PC-3 (cell line): ENCODE data around the gene LTC4S.

ENCODE experiments used
- EZH2 ChIP-seq: fragments of 300-600 bp; sonication (generic); IDR thresholded peaks from one replicate; pipeline ENCODE4 v1.6.1; 2017; ENCODE audit warnings: antibody characterized with exemption, mild to moderate bottlenecking, low read length; ENCODE audit not compliant: unreplicated experiment
- TF ChIP-seq, protein P1 (sequence below): fragments of 300-600 bp; sonication (generic); conservative IDR thresholded peaks from 2 replicates; pipeline ENCODE4 v1.5.1; 2017; ENCODE audit warnings: antibody characterized with exemption, low read depth, mild to moderate bottlenecking, low read length

DNA sequence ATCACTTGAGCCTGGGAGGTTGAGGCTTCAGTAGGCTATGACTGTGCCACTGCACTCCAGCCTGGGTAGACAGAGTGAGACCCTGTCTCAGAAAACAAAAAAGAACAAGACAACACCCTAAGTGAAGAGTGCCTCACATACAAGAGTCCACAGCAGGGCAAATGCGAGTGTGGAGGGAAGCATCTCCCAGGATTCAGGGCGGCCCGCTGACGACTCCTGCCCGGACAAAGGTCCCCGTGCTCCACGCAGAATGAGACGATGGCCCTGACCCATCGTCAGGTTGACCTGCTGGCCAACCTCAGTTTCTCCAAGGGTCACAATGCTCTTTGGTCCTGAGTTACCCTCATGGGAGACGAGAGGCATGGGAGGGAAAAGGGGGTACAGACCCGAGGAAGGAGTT lies 46.5 kb downstream of the LTC4S start:
- TF ChIP-seq EZH2 = no peak
- TF ChIP-seq, protein P1, sequence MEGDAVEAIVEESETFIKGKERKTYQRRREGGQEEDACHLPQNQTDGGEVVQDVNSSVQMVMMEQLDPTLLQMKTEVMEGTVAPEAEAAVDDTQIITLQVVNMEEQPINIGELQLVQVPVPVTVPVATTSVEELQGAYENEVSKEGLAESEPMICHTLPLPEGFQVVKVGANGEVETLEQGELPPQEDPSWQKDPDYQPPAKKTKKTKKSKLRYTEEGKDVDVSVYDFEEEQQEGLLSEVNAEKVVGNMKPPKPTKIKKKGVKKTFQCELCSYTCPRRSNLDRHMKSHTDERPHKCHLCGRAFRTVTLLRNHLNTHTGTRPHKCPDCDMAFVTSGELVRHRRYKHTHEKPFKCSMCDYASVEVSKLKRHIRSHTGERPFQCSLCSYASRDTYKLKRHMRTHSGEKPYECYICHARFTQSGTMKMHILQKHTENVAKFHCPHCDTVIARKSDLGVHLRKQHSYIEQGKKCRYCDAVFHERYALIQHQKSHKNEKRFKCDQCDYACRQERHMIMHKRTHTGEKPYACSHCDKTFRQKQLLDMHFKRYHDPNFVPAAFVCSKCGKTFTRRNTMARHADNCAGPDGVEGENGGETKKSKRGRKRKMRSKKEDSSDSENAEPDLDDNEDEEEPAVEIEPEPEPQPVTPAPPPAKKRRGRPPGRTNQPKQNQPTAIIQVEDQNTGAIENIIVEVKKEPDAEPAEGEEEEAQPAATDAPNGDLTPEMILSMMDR = no peak
